Measurements from ENCODE around the gene MCC.

MCC gene

GRCh38 chr5:113115956-113116355 is 372.3 kb downstream of the MCC start:
- TF ChIP-seq POLR2AphosphoS5 (IDR thresholded peaks at IDR 0.05; ENCODE audit: low read depth, low read length) (no peak), PAX5 (IDR thresholded peaks at IDR 0.05; ENCODE audit: insufficient read depth, low read length, severe bottlenecking) (no peak), POLR2A (IDR thresholded peaks at IDR 0.05; ENCODE audit: low read depth, low read length) (no peak), POU2F2 (IDR thresholded peaks at IDR 0.05; ENCODE audit: low read depth, low read length) (no peak), TAF1 (IDR thresholded peaks at IDR 0.05; ENCODE audit: low read depth, low read length) (no peak), SPI1 (IDR thresholded peaks at IDR 0.05; ENCODE audit: low read depth, low read length) (no peak)
- no peak for DNase-seq (ENCODE audit: insufficient read length, low spot score)
- no peak for FAIRE-seq

GRCh38 chr5:113115061-113115460 is 373.2 kb downstream of the MCC start:
- DNase-seq (ENCODE audit: insufficient read length, low spot score) (no peak), FAIRE-seq (no peak)
- TF ChIP-seq TAF1 (IDR thresholded peaks at IDR 0.05; ENCODE audit: low read depth, low read length) = no peak

GRCh38 chr5:113114559-113114958 is 373.7 kb downstream of the MCC start:
- no peak for DNase-seq (ENCODE audit: insufficient read length, low spot score)
- no peak for TF ChIP-seq TAF1 (IDR thresholded peaks at IDR 0.05; ENCODE audit: low read depth, low read length)
- TF ChIP-seq POLR2AphosphoS5 (IDR thresholded peaks at IDR 0.05; ENCODE audit: low read depth, low read length) = no peak
- TF ChIP-seq PAX5 (IDR thresholded peaks at IDR 0.05; ENCODE audit: insufficient read depth, low read length, severe bottlenecking) = no peak
- no peak for TF ChIP-seq POU2F2 (IDR thresholded peaks at IDR 0.05; ENCODE audit: low read depth, low read length)
- no peak for TF ChIP-seq SPI1 (IDR thresholded peaks at IDR 0.05; ENCODE audit: low read depth, low read length)
- no peak for TF ChIP-seq POLR2A (IDR thresholded peaks at IDR 0.05; ENCODE audit: low read depth, low read length)
- FAIRE-seq = no peak

GRCh38 chr5:113112435-113112834 is 375.8 kb downstream of the MCC start:
- FAIRE-seq (no peak), DNase-seq (ENCODE audit: insufficient read length, low spot score) (no peak)
- TF ChIP-seq SPI1 (IDR thresholded peaks at IDR 0.05; ENCODE audit: low read depth, low read length) (no peak), POU2F2 (IDR thresholded peaks at IDR 0.05; ENCODE audit: low read depth, low read length) (no peak), PAX5 (IDR thresholded peaks at IDR 0.05; ENCODE audit: insufficient read depth, low read length, severe bottlenecking) (no peak), POLR2AphosphoS5 (IDR thresholded peaks at IDR 0.05; ENCODE audit: low read depth, low read length) (no peak), TAF1 (IDR thresholded peaks at IDR 0.05; ENCODE audit: low read depth, low read length) (no peak)

- FAIRE-seq = no peak
- no peak for DNase-seq (ENCODE audit: insufficient read length, low spot score)
- no peak for TF ChIP-seq TAF1 (IDR thresholded peaks at IDR 0.05; ENCODE audit: low read depth, low read length)
- no peak for TF ChIP-seq POLR2A (IDR thresholded peaks at IDR 0.05; ENCODE audit: low read depth, low read length)
- no peak for TF ChIP-seq PAX5 (IDR thresholded peaks at IDR 0.05; ENCODE audit: insufficient read depth, low read length, severe bottlenecking)
- no peak for TF ChIP-seq POU2F2 (IDR thresholded peaks at IDR 0.05; ENCODE audit: low read depth, low read length)
- TF ChIP-seq POLR2AphosphoS5 (IDR thresholded peaks at IDR 0.05; ENCODE audit: low read depth, low read length) = no peak
- TF ChIP-seq SPI1 (IDR thresholded peaks at IDR 0.05; ENCODE audit: low read depth, low read length) = no peak
Measured at GRCh38 chr5:113110117-113110516, 378.1 kb downstream of the MCC start.

GRCh38 chr5:113109344-113109743 is 378.9 kb downstream of the MCC start:
- TF ChIP-seq TAF1 (IDR thresholded peaks at IDR 0.05; ENCODE audit: low read depth, low read length) (no peak), POLR2AphosphoS5 (IDR thresholded peaks at IDR 0.05; ENCODE audit: low read depth, low read length) (no peak), POLR2A (IDR thresholded peaks at IDR 0.05; ENCODE audit: low read depth, low read length) (no peak)
- no peak for FAIRE-seq

GRCh38 chr5:113108485-113108884 is 379.8 kb downstream of the MCC start:
- TF ChIP-seq SPI1 (IDR thresholded peaks at IDR 0.05; ENCODE audit: low read depth, low read length) (no peak), PAX5 (IDR thresholded peaks at IDR 0.05; ENCODE audit: insufficient read depth, low read length, severe bottlenecking) (no peak), TAF1 (IDR thresholded peaks at IDR 0.05; ENCODE audit: low read depth, low read length) (no peak), POLR2AphosphoS5 (IDR thresholded peaks at IDR 0.05; ENCODE audit: low read depth, low read length) (no peak), POLR2A (IDR thresholded peaks at IDR 0.05; ENCODE audit: low read depth, low read length) (no peak)

More at GRCh38 chr5:113109344-113109743, 378.9 kb downstream of the MCC start:
- DNase-seq (ENCODE audit: insufficient read length, low spot score) = no peak

GRCh38 chr5:113106821-113107220 is 381.4 kb downstream of the MCC start:
- TF ChIP-seq POLR2A (IDR thresholded peaks at IDR 0.05; ENCODE audit: low read depth, low read length) (no peak), TAF1 (IDR thresholded peaks at IDR 0.05; ENCODE audit: low read depth, low read length) (no peak)
- DNase-seq (ENCODE audit: insufficient read length, low spot score) = no peak
- no peak for FAIRE-seq

More at GRCh38 chr5:113108485-113108884, 379.8 kb downstream of the MCC start:
- DNase-seq (ENCODE audit: insufficient read length, low spot score) (no peak), FAIRE-seq (no peak)

GRCh38 chr5:113105693-113106280 is 382.5 kb downstream of the MCC start:
- TF ChIP-seq TAF1 (IDR thresholded peaks at IDR 0.05; ENCODE audit: low read depth, low read length) (no peak), POLR2A (IDR thresholded peaks at IDR 0.05; ENCODE audit: low read depth, low read length) (no peak), PAX5 (IDR thresholded peaks at IDR 0.05; ENCODE audit: insufficient read depth, low read length, severe bottlenecking) (no peak), POLR2AphosphoS5 (IDR thresholded peaks at IDR 0.05; ENCODE audit: low read depth, low read length) (no peak), POU2F2 (IDR thresholded peaks at IDR 0.05; ENCODE audit: low read depth, low read length) (no peak), SPI1 (IDR thresholded peaks at IDR 0.05; ENCODE audit: low read depth, low read length) (no peak)
- DNase-seq (ENCODE audit: insufficient read length, low spot score) = no peak
- no peak for FAIRE-seq

- FAIRE-seq (no peak), DNase-seq (ENCODE audit: insufficient read length, low spot score) (no peak)
- TF ChIP-seq POU2F2 (IDR thresholded peaks at IDR 0.05; ENCODE audit: low read depth, low read length) (no peak), POLR2AphosphoS5 (IDR thresholded peaks at IDR 0.05; ENCODE audit: low read depth, low read length) (no peak), POLR2A (IDR thresholded peaks at IDR 0.05; ENCODE audit: low read depth, low read length) (no peak), PAX5 (IDR thresholded peaks at IDR 0.05; ENCODE audit: insufficient read depth, low read length, severe bottlenecking) (no peak), TAF1 (IDR thresholded peaks at IDR 0.05; ENCODE audit: low read depth, low read length) (no peak), SPI1 (IDR thresholded peaks at IDR 0.05; ENCODE audit: low read depth, low read length) (no peak)
Measured at GRCh38 chr5:113103330-113103729, 384.9 kb downstream of the MCC start.

Measured in GM12891 (cell line).